Astrocyte of the hippocampus (primary cell): Measurements from ENCODE around the gene ACAP3.

Experiments used
- DNase-seq: peaks from one replicate; pipeline ENCODE4 v3.0.0; 2011; ENCODE audit warnings: low read depth, low spot score

Gene ACAP3

GRCh38 chr1:1315435-1315954, 7.8 kb upstream of the ACAP3 start:
- no peak for DNase-seq

DNA sequence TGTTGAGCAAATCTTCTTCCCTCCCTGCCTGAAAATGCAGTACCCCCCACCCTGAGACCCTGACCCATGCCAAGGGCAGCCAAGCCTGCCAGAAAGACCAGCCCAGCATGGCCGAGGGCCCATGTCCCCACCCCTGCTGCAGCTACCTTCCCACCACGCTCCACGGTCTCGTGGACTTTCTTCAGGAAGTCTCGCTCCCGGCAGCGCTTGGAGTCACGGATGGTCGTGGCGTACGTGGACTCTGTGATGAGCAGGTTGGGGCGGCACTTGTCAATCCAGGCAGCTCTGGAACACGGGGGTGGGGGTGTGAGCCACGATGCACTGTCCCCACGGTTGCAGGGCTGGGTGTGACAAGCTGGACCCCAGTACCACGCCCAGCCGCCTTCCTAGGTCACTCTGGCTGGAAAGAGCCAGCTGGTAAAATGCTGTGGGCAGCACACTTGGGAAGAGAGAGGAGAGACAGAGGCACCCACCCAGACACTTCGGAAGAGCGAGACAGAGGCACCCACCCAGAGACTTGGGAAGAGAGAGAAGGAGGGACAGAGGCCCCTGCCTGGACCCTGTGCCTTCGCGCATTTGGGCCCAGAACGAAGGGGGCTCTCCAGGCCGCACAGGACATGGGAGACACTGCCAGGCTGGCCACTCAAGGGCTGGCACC, 7.1 kb upstream of the ACAP3 start:
- DNase-seq, result no peak

DNA sequence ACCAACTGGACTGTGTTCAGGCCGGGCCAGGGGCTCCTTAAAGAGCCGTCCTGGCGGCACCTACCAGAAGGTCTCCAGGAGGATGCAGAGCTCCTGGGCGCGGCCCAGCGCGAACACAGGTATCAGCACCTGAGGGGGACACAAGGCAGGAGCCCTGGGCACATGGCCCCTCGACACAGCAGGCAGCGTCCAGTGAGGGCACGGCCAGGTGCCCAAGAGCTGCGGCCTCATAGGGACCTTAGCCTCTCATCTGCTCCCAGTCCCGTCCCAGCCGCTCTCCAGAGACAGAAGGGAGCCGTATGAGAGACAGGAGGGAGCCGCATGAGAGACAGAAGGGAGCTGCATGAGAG, 6.5 kb upstream of the ACAP3 start:
- no peak for DNase-seq

- no peak for DNase-seq
Observed at GRCh38 chr1:1313500-1314236, 5.9 kb upstream of the ACAP3 start.

DNA sequence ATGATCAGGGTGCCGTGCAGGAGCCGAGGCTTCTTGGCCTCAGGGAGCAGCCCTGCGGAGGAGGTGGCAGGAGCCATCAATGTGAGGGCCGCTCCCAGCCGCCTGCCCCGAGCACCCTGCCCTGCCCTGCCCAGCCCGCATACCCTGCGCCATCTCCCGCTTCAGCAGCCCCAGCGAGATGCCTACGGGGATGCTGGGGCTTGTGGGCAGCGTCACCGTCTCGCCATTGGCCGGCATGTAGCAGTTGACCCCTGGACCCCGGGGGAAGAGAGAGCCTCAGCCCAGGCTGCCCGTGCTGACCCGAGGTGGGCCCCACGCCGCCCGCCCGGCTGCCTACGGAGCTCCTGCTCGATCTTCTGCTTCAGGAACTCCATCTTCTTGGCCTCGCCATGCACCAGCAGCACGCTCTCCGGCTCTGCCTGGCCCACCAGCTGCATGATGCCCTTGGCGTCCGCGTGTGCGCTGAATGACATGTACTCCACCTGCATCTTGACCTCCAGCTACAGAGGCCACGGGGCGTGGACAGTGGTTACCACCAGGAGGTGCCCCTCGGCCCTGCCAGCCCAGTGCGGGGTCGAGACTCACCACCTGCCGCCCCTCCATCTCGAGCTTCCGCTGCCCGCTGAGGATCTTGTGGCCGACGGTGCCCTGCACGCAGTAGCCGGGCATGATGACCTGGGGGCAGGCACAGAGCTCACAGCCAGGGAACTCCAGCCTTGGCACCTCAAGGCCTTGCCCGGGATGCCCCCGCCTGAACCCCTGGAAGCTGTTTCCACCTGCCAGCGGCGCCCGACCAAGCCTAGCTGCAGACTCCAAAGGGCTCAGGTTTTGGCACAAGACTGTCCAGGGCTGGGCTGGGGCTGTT, 5.0 kb upstream of the ACAP3 start:
- DNase-seq, result no peak

GRCh38 chr1:1311107-1312104, 3.7 kb upstream of the ACAP3 start:
- no peak for DNase-seq

- DNase-seq, result no peak
Observed at GRCh38 chr1:1310476-1311053, 2.8 kb upstream of the ACAP3 start.

DNA sequence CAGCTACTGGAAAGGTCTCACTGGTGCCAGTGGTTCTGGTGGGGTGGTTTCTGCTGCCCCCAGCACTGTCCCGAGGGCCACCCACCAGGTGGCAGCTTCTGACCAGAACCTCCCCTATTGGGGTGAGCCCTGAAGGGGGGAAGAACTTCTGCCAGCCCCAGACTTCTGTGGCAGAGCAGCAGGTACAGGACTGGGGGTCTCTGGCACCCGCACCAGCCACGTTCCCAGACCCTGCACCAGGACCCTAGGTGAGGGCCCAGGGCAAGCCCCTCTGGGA, 2.3 kb upstream of the ACAP3 start:
- DNase-seq, result no peak

DNA sequence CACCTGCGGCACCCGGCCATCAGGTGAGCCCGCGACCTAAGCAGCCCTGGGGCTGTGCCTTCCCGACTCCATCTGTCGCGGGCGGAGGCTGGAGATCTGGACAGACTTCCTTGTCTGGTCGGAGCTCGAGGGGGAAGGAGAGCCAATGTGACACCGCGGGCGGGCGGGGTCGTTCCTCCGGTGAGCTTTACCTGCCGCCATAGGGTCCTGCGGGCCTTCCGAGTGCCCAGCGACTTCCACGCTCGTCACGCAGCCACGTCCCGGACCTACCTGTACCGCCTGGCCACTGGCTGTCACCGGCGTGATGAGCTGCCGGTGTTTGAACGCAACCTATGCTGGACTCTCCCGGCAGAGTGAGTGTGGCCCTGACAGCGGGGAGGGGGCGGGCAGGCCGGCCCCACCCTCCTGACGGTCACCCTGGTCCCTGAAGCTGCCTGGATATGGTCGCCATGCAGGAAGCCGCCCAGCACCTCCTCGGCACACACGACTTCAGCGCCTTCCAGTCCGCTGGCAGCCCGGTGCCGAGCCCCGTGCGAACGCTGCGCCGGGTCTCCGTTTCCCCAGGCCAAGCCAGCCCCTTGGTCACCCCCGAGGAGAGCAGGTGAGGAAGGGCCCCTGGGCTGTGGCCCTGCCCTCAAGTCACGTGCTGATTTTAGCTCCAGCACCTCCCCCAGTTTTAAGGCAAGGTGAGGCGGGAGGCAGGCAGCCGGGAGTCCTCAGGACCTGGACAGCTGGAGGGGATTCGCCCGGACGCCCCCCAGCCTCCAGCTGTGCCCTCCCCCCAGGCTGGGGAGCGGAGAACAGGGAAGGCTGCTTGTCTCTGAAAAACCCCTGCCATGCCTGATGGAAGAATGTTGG, 1.8 kb upstream of the ACAP3 start:
- peak; percentile 46 for DNase-seq

DNA sequence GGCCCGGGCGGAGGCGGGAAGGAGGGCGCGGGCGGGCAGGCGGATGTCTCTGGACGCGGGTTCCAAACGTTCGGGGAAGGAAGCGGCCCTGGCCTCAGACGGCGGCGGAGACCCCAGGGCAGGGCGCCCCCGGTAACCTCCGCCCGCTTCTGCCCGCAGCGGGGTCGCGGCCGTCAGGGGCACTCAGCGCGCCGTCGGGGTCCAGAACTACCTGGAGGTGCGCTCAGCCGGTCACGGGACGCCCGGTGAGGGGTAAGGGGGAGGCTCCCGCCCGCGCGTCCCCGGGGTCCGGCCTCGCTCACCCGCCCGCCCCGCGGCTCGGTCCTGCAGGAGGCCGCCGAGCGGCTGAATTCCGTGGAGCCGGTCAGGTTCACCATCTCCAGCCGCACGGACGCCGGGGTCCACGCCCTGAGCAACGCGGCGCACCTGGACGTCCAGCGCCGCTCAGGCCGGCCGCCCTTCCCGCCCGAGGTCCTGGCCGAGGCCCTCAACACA, 1.1 kb upstream of the ACAP3 start:
- no peak for DNase-seq

DNA sequence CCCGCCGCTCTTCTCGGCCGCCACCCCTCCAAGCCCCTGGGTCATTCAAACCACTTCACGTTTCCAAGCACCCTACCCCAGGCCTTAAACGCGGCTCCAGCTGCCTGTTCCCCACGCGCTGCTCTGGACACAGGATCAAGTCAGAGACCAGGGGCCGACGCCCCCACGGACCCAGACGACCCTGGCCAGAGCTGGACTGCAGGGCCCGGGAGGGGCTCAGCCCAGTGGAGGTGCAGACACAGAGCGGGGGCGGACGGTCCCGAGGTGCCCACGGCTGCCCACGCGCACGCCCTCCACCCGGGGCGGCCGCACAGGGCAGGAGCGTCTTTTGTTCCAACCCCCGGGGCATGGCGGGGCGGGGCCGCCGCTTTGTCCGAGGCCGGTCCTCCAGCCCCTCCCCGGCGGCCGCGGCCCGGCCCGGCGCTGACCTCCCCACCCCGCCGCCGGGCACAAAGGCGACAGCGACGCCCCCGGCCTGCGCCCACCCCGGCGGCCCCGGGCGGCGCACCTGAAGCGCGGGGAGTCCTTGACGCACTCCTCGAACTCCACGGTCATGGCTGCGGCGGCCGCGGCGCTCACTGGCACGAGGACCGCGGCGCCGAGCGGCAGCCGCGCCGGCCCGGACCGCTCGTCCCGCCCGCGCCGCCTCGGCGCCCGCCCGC, 338 bp downstream of the ACAP3 start:
- no peak for DNase-seq

DNA sequence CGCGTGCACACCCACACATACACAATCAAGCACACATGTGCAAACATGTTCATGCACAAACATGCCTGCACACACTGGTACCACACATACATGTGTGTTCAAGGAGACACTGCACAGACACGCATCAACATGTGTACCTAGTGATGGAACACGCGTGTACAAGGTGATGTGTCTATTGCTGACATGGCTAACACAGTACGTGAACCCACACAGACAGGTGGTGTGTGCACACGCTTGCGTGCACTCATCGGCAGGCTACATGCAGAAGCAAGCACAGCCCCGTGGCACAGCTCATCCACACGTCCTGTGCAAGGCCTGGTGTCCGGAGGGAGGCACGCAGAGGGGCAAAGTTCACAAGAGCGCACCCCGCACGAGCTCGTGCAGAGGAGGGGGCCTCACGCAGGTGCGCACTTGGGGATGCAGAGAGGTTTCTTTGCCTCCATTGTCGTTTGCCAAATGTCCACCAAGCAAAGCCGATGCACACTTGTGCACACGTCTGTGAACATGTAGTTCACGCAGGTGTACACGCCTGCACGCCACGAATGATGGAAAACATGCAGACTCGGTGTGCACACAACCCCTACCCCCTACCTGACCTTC, 969 bp downstream of the ACAP3 start:
- no peak for DNase-seq

DNA sequence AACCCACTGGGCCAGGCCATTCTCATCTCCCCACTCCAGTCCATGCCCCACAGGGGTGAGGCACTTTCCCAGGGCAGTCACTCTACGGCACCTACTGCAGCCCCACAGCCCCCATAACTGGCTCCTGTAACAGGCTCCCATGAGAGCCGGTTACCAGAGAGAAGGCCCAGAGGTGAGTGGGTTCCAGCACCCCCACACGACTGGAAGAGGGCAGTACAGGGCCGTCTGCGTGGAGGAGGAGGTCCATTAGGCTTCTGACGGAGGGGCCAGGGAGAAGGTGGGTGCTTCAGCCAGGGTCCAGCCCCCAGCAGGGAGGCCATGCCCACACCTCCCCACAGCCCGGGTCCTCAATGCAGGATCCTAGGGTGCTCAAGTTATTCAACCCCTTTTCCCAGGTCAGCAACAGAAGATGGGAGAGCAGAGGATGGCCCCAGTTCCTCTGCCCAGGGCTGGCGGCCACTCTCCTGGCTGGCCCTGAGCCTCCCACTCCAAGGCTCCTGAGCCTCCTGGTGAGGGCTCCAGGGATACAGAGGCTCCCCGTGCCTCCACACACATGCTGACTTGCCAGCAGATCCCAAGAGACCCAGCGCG, 1.6 kb downstream of the ACAP3 start:
- DNase-seq, result peak; percentile 39

GRCh38 chr1:1305300-1306069, 2.2 kb downstream of the ACAP3 start:
- peak; percentile 75 for DNase-seq

DNA sequence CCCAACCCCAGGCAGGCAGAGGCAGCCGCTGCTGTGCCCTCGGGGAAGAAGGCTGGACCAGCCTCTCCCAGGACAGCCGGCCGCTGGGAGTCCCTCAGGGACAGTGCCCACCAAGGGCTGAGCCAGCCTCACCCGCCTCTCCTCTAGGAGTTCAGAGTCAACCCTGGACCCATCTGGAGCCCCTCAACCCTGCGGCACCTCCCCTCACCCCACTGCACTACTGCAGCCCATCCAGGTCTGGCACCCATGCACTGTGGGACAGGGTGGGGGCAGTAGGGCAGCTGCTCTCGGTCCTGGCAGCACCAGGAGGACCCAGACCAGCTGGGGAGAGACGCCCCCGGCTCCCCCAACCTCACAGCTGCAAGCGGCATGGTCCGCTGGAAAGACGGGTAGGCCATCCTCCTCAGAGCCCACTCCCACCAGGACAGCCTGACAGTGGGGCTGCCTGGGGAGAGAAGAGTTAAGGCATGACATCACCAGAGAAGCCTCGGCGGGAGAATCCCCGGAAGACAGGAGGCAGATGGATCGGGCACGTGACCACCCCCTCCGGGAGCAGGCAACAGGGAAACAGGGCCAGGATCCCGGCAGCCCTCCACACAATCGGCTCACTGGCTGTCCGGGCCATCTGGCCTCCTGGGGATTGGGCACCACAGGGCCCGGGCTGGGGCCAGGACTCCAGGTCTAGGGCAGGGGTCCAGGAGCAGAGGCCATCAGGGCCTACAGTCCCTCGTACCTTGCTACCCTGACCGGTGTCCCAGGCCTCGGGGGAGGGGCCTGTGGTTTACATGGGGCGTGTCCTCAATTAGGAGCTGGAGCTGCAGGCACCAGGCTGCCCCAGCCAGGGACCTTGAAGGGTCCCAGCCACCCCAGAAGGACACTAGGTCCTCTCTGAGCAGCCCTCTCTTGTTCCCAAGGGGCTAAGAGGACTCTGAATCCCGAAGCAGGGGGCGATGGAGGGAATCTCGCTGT, 3.1 kb downstream of the ACAP3 start:
- peak; percentile 73 for DNase-seq

GRCh38 chr1:1303736-1304135, 4.0 kb downstream of the ACAP3 start:
- no peak for DNase-seq
